Adrenal gland (tissue), 12 donors: ENCODE results near the gene ARHGAP33. TPM values are rescaled to one million over a fixed set of nuclear protein-coding genes. Genes with fewer than 3 reads are reported as not detected.

ENCODE experiments used
- DNase-seq, 7 donors: peaks; one replicate each; pipeline ENCODE4 v3.0.0-alpha.2; 2019 to 2020
- H3K27ac ChIP-seq, 5 donors: fragments of 200-600 bp; sonication (generic) in 4 of 5; 1 replicate in 3 of 5; 2 replicates in 2 of 5; pipeline versions ENCODE4 v1.5.1 to v1.8.0; 2016 to 2020; ENCODE audit warnings: mild to moderate bottlenecking in 1 of 5
- H3K27me3 ChIP-seq: fragments of 200-600 bp; 2 replicates; pipeline ENCODE4 v1.8.0; 2021
- H3K36me3 ChIP-seq, 2 donors: fragments of 200-600 bp; replicated peaks in 1 of 2; 1 replicate in 1 of 2; 2 replicates in 1 of 2; pipeline versions ENCODE4 v1.5.1 to v1.8.0; 2018 to 2022
- H3K4me1 ChIP-seq, 2 donors: fragments of 200-600 bp; replicated peaks in 1 of 2; 1 replicate in 1 of 2; 2 replicates in 1 of 2; pipeline versions ENCODE4 v1.5.1 to v1.8.0; 2018 to 2021
- H3K4me3 ChIP-seq, 4 donors: fragments of 200-600 bp; sonication (generic) in 3 of 4; one replicate each; pipeline ENCODE4 v1.5.1; 2016 to 2018
- H3K9me3 ChIP-seq, 3 donors: fragments of 200-600 bp; sonication (generic) in 1 of 3; replicated peaks in 1 of 3; 1 replicate in 2 of 3; 2 replicates in 1 of 3; pipeline versions ENCODE4 v1.5.1 to v1.8.0; 2016 to 2021
- POLR2A ChIP-seq, 2 donors: fragments of 450-650 bp; IDR thresholded peaks; one replicate each; pipeline ENCODE4 v1.6.1; 2017; ENCODE audit warnings: antibody characterized with exemption in 2 of 2, mild to moderate bottlenecking in 2 of 2, moderate library complexity in 1 of 2
- WGBS, 4 donors: extraction: QIAGEN DNeasy Blood & Tissue Kit in 2 of 4; methylation state at CpG; one replicate each; pipeline versions ENCODE4 v1.1.5 to v1.1.7; 2013 to 2017; 5-methylcytosine and 5-hydroxymethylcytosine counted together
- intact Hi-C, 2 donors: fragments of 100-400 bp; cut with DNase I; formaldehyde crosslinking; loops; one replicate each; pipeline versions ENCODE4 v1.14.1 to v1.15.0; 2022 to 2023
- polyA plus RNA-seq, 3 donors: library from polyadenylated mRNA; stranded (reverse); fragments of 200-250 nt in 2 of 3; fragments of 350-450 nt in 1 of 3; fragmentation: Illumina TruSeq in 1 of 3; extraction: RNeasy Lipid Tissue Mini Kit (QIAGEN cat#74804) in 1 of 3; gene quantifications; one replicate each; pipeline ENCODE4 v1.2.3, GENCODE V29; 2013 to 2014
- total RNA-seq, 9 donors: library from RNA; depleted of rRNA in 4 of 9; stranded (reverse); fragments of >200 nt in 4 of 9; fragments of 120-200 nt in 1 of 9; fragmentation: NEBNext Ultra II Directional in 1 of 9; extraction: Animal tissue kit (Norgen Biotek cat#: 25700) in 1 of 9; gene quantifications; one replicate each; pipeline versions ENCODE4 v1.1.0 to v1.2.4, GENCODE V29; 2013 to 2023
- TF ChIP-seq, protein P1 (sequence below), 6 experiments: fragments of 450-650 bp in 4 of 6; fragments of 200-600 bp in 2 of 6; sonication (generic) in 1 of 6; IDR thresholded peaks; 1 replicate in 5 of 6; 2 replicates in 1 of 6; pipeline versions ENCODE4 v1.5.1 to v1.8.0; 2016 to 2021; ENCODE audit warnings: antibody characterized with exemption in 6 of 6, mild to moderate bottlenecking in 2 of 6, moderate library complexity in 1 of 6
- donor health status: healthy with polysubstance abuse.
- donor health status: Bipolar disorder and iron deficiency.
- donor health status: DM: yes; HTN: yes; CAD: no.
- donor health status: DM: no; HTN: no; CAD: no.
- donor health status: DM: no; HTN: no; CAD: no.
- donor health status: DM: yes; HTN: yes; CAD: no.

The ARHGAP33 gene
- total and polyA plus RNA-seq, 12 donors, result 0.54 to 90.3 (median 5.5) TPM

DNA sequence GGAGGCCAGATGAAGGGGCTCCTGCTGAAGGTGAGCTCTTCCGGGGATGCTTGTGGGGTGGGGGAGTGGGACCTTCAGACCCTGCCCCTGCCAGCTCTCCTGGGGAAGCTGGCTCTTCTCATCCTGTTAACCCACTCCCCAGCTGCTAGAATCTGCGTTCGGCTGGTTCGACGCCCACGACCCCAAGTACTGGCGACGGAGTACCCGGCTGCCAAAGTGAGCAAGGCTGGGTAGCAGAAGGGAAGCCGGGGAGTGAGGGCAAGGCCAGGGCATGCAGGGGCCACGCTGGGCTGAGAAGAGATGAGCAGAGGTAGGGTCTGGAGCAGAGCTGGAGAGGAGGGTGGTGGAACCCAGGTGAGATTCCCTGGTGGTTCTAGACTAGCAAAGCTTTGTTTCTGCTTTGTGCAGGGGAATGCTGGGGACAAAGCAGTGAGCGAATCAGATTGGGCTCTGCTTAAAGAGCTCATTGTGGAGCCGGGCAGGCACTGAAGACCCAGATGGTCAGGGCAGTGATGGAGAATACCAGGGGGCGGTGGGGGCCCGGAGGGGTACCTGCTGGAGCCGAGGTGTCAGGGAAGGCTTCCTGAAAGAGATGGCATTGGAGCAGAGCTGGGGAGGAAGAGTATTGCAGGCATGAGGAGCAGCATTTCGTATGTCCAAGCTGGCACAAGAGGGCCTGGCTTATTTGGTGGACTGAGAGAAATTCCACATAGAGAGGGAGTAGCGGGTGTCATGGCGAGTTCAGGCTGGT is 47.2 kb upstream of the ARHGAP33 start:
- no peaks in the 10 kb centered on the region for H3K27me3 ChIP-seq
- no peaks in the 10 kb centered on the region for H3K9me3 ChIP-seq
- TF ChIP-seq, protein P1, sequence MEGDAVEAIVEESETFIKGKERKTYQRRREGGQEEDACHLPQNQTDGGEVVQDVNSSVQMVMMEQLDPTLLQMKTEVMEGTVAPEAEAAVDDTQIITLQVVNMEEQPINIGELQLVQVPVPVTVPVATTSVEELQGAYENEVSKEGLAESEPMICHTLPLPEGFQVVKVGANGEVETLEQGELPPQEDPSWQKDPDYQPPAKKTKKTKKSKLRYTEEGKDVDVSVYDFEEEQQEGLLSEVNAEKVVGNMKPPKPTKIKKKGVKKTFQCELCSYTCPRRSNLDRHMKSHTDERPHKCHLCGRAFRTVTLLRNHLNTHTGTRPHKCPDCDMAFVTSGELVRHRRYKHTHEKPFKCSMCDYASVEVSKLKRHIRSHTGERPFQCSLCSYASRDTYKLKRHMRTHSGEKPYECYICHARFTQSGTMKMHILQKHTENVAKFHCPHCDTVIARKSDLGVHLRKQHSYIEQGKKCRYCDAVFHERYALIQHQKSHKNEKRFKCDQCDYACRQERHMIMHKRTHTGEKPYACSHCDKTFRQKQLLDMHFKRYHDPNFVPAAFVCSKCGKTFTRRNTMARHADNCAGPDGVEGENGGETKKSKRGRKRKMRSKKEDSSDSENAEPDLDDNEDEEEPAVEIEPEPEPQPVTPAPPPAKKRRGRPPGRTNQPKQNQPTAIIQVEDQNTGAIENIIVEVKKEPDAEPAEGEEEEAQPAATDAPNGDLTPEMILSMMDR (IDR thresholded peaks at IDR 0.05), result no peak
- no peak for TF ChIP-seq POLR2A (IDR thresholded peaks at IDR 0.05)
- H3K27ac ChIP-seq, result no peak overlapping the region
- DNase-seq, result peak in 1 of 7 donors; percentile 3
- no peaks in the 10 kb centered on the region for H3K4me1 ChIP-seq
- WGBS, 4 donors, result 89 to 92% (median 91%) methylated on average over 17 to 19 of the region's 19 CpGs
- intact Hi-C loops, result no loop called here
- H3K36me3 ChIP-seq, result peaks cover 0 to 97% of the 10 kb centered on the region in 2 donors
- no peak overlapping the region for H3K4me3 ChIP-seq

DNA sequence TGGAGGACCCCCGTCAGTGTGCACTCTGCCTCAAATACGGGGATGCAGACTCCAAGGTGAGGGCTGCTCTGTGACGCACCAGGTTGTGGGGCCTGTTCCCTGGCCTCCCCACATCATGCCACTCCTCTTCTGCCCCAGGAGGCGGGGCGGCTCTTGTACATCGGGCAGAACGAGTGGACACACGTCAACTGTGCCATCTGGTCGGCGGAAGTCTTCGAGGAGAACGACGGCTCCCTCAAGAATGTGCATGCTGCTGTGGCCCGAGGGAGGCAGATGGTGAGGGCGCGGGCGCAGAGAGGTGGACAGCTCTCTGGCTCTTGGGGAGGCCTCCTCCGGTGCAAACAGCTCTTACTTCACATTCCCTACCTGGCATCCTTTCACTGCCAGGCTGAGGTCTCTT is 46.3 kb upstream of the ARHGAP33 start:
- no peak overlapping the region for H3K4me3 ChIP-seq
- TF ChIP-seq, protein P1 (IDR thresholded peaks at IDR 0.05), result no peak
- TF ChIP-seq POLR2A (IDR thresholded peaks at IDR 0.05), result no peak
- WGBS, 4 donors, result 87 to 92% (median 89%) methylated on average over 17 to 18 of the region's 18 CpGs
- no peak overlapping the region for H3K27ac ChIP-seq
- peaks cover 6 to 9% of the 10 kb centered on the region in 2 donors for H3K4me1 ChIP-seq
- no peaks in the 10 kb centered on the region for H3K9me3 ChIP-seq
- intact Hi-C loops, result no loop called here
- DNase-seq, result peak in 1 of 7 donors; percentile 20
- H3K36me3 ChIP-seq, result peaks cover 0 to 96% of the 10 kb centered on the region in 2 donors
- H3K27me3 ChIP-seq, result no peaks in the 10 kb centered on the region

DNA sequence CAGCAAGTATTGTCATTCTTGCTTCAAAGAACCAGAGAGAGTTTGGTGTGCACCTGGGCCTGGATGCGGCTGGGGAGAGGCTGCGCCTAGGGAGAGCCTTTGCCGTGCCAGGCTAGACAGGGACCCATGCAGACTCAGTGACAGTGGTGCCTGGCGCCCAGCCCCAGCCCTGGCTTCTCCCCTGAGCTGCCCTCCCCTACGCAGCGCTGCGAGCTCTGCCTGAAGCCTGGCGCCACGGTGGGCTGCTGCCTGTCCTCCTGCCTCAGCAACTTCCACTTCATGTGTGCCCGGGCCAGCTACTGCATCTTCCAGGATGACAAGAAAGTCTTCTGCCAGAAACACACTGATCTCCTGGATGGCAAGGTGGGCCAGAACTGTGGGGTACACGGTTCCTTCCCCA is 45.6 kb upstream of the ARHGAP33 start:
- peaks cover 0 to 95% of the 10 kb centered on the region in 2 donors for H3K36me3 ChIP-seq

DNA sequence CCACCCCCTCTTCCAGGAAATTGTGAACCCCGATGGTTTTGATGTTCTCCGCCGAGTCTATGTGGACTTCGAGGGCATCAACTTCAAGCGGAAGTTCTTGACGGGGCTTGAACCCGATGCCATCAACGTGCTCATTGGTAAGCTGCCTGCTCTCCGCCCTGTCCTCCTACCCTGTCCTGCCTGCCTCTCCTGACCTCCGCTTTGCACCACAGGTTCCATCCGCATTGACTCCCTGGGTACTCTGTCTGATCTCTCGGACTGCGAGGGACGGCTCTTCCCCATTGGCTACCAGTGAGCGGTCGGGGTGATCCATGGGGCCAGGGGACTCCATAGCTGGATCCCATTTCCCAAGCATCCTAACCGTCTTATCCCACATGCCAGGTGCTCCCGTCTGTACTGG is 45.0 kb upstream of the ARHGAP33 start:
- H3K9me3 ChIP-seq, result no peaks in the 10 kb centered on the region
- DNase-seq, result no peak
- 90 to 96% (median 94%) methylated on average over 15 to 18 of the region's 18 CpGs for WGBS, 4 donors
- no peak overlapping the region for H3K27ac ChIP-seq
- intact Hi-C loops, result no loop called here
- no peak overlapping the region for H3K4me3 ChIP-seq
- no peaks in the 10 kb centered on the region for H3K27me3 ChIP-seq
- TF ChIP-seq, protein P1 (IDR thresholded peaks at IDR 0.05), result no peak
- TF ChIP-seq POLR2A (IDR thresholded peaks at IDR 0.05), result no peak
- peaks cover 0 to 94% of the 10 kb centered on the region in 2 donors for H3K36me3 ChIP-seq
- H3K4me1 ChIP-seq, result peaks cover 7 to 9% of the 10 kb centered on the region in 2 donors

More for the DNA sequence above, 45.6 kb upstream of the ARHGAP33 start:
- no peak for TF ChIP-seq POLR2A (IDR thresholded peaks at IDR 0.05)
- TF ChIP-seq, protein P1 (IDR thresholded peaks at IDR 0.05), result no peak
- 89 to 94% (median 94%) methylated on average over 11 of the region's 11 CpGs for WGBS, 4 donors
- peaks cover 7 to 9% of the 10 kb centered on the region in 2 donors for H3K4me1 ChIP-seq
- intact Hi-C loops, result no loop called here
- H3K4me3 ChIP-seq, result no peak overlapping the region
- H3K27ac ChIP-seq, result no peak overlapping the region
- H3K9me3 ChIP-seq, result no peaks in the 10 kb centered on the region
- H3K27me3 ChIP-seq, result no peaks in the 10 kb centered on the region
- peak in 2 of 7 donors; percentile 6 to 21 for DNase-seq
